Adrenal gland (tissue), 12 donors: ENCODE data around the gene SHKBP1. TPM values are rescaled to one million over a fixed set of nuclear protein-coding genes. Genes with fewer than 3 reads are reported as not detected.

ENCODE experiments used
- DNase-seq, 7 donors: peaks; one replicate each; pipeline ENCODE4 v3.0.0-alpha.2; 2019 to 2020
- H3K27ac ChIP-seq, 5 donors: fragments of 200-600 bp; sonication (generic) in 4 of 5; 1 replicate in 3 of 5; 2 replicates in 2 of 5; pipeline versions ENCODE4 v1.5.1 to v1.8.0; 2016 to 2020; ENCODE audit warnings: mild to moderate bottlenecking in 1 of 5
- H3K27me3 ChIP-seq: fragments of 200-600 bp; 2 replicates; pipeline ENCODE4 v1.8.0; 2021
- H3K36me3 ChIP-seq, 2 donors: fragments of 200-600 bp; replicated peaks in 1 of 2; 1 replicate in 1 of 2; 2 replicates in 1 of 2; pipeline versions ENCODE4 v1.5.1 to v1.8.0; 2018 to 2022
- H3K4me1 ChIP-seq, 2 donors: fragments of 200-600 bp; replicated peaks in 1 of 2; 1 replicate in 1 of 2; 2 replicates in 1 of 2; pipeline versions ENCODE4 v1.5.1 to v1.8.0; 2018 to 2021
- H3K4me3 ChIP-seq, 4 donors: fragments of 200-600 bp; sonication (generic) in 3 of 4; one replicate each; pipeline ENCODE4 v1.5.1; 2016 to 2018
- H3K9me3 ChIP-seq, 3 donors: fragments of 200-600 bp; sonication (generic) in 1 of 3; replicated peaks in 1 of 3; 1 replicate in 2 of 3; 2 replicates in 1 of 3; pipeline versions ENCODE4 v1.5.1 to v1.8.0; 2016 to 2021
- CTCF ChIP-seq, 6 experiments: fragments of 450-650 bp in 4 of 6; fragments of 200-600 bp in 2 of 6; sonication (generic) in 1 of 6; IDR thresholded peaks; 1 replicate in 5 of 6; 2 replicates in 1 of 6; pipeline versions ENCODE4 v1.5.1 to v1.8.0; 2016 to 2021; ENCODE audit warnings: antibody characterized with exemption in 6 of 6, mild to moderate bottlenecking in 2 of 6, moderate library complexity in 1 of 6
- POLR2A ChIP-seq, 2 donors: fragments of 450-650 bp; IDR thresholded peaks; one replicate each; pipeline ENCODE4 v1.6.1; 2017; ENCODE audit warnings: antibody characterized with exemption in 2 of 2, mild to moderate bottlenecking in 2 of 2, moderate library complexity in 1 of 2
- WGBS, 4 donors: extraction: QIAGEN DNeasy Blood & Tissue Kit in 2 of 4; methylation state at CpG; one replicate each; pipeline versions ENCODE4 v1.1.5 to v1.1.7; 2013 to 2017; 5-methylcytosine and 5-hydroxymethylcytosine counted together
- intact Hi-C, 2 donors: fragments of 100-400 bp; cut with DNase I; formaldehyde crosslinking; loops; one replicate each; pipeline versions ENCODE4 v1.14.1 to v1.15.0; 2022 to 2023
- polyA plus RNA-seq, 3 donors: library from polyadenylated mRNA; stranded (reverse); fragments of 200-250 nt in 2 of 3; fragments of 350-450 nt in 1 of 3; fragmentation: Illumina TruSeq in 1 of 3; extraction: RNeasy Lipid Tissue Mini Kit (QIAGEN cat#74804) in 1 of 3; gene quantifications; one replicate each; pipeline ENCODE4 v1.2.3, GENCODE V29; 2013 to 2014
- total RNA-seq, 9 donors: library from RNA; depleted of rRNA in 4 of 9; stranded (reverse); fragments of >200 nt in 4 of 9; fragments of 120-200 nt in 1 of 9; fragmentation: NEBNext Ultra II Directional in 1 of 9; extraction: Animal tissue kit (Norgen Biotek cat#: 25700) in 1 of 9; gene quantifications; one replicate each; pipeline versions ENCODE4 v1.1.0 to v1.2.4, GENCODE V29; 2013 to 2023
- donor health status: healthy with polysubstance abuse.
- donor health status: Bipolar disorder and iron deficiency.
- donor health status: DM: yes; HTN: yes; CAD: no.
- donor health status: DM: no; HTN: no; CAD: no.
- donor health status: DM: no; HTN: no; CAD: no.
- donor health status: DM: yes; HTN: yes; CAD: no.

Gene SHKBP1
- total and polyA plus RNA-seq, 12 donors: 12.5 to 157 (median 51.6) TPM

GRCh38 chr19:40553885-40554857, 22.5 kb upstream of the SHKBP1 start:
- no peaks in the 10 kb centered on the region for H3K4me1 ChIP-seq
- intact Hi-C loops: no loop called here
- 18 to 42% (median 24%) methylated on average over 22 to 69 of the region's 69 CpGs for whole genome bisulfite sequencing, 4 donors
- TF ChIP-seq POLR2A (IDR thresholded peaks at IDR 0.05) (no peak), CTCF (IDR thresholded peaks at IDR 0.05) (no peak)
- H3K4me3 ChIP-seq: no peak overlapping the region
- DNase-seq: no peak
- no peaks in the 10 kb centered on the region for H3K36me3 ChIP-seq
- peaks cover 5% of the 10 kb centered on the region for H3K27me3 ChIP-seq
- no peak overlapping the region for H3K27ac ChIP-seq
- H3K9me3 ChIP-seq: no peaks in the 10 kb centered on the region

GRCh38 chr19:40555978-40556689, 20.5 kb upstream of the SHKBP1 start:
- Histone ChIP-seq H3K4me1 (no peaks in the 10 kb centered on the region), H3K4me3 (no peak overlapping the region), H3K36me3 (no peaks in the 10 kb centered on the region), H3K9me3 (no peaks in the 10 kb centered on the region), H3K27ac (no peak overlapping the region), H3K27me3 (peaks cover 5% of the 10 kb centered on the region)
- no peak for TF ChIP-seq POLR2A (IDR thresholded peaks at IDR 0.05)
- no peak for TF ChIP-seq CTCF (IDR thresholded peaks at IDR 0.05)
- no peak for DNase-seq
- 73 to 84% (median 75%) methylated on average over 3 to 17 of the region's 17 CpGs for WGBS, 4 donors
- intact Hi-C loops: no loop called here

- no peaks in the 10 kb centered on the region for H3K36me3 ChIP-seq
- no peak overlapping the region for H3K4me3 ChIP-seq
- no peak for DNase-seq
- H3K4me1 ChIP-seq: no peaks in the 10 kb centered on the region
- peaks cover 5% of the 10 kb centered on the region for H3K27me3 ChIP-seq
- H3K27ac ChIP-seq: no peak overlapping the region
- no peaks in the 10 kb centered on the region for H3K9me3 ChIP-seq
- no peak for TF ChIP-seq POLR2A (IDR thresholded peaks at IDR 0.05)
- TF ChIP-seq CTCF (IDR thresholded peaks at IDR 0.05): no peak
- WGBS, 4 donors: 79 to 93% (median 88%) methylated on average over 14 to 24 of the region's 24 CpGs
- intact Hi-C loops: no loop called here
These were observed 19.6 kb upstream of the SHKBP1 start for GRCh38 chr19:40556953-40557530.

GRCh38 chr19:40559394-40559793, 17.3 kb upstream of the SHKBP1 start:
- intact Hi-C loops: no loop called here
- WGBS, 4 donors: 86 to 92% (median 90%) methylated on average over 3 of the region's 3 CpGs
- TF ChIP-seq CTCF (IDR thresholded peaks at IDR 0.05): no peak
- TF ChIP-seq POLR2A (IDR thresholded peaks at IDR 0.05): no peak
- Histone ChIP-seq H3K9me3 (no peaks in the 10 kb centered on the region), H3K27ac (no peak overlapping the region), H3K27me3 (no peaks in the 10 kb centered on the region), H3K4me1 (no peaks in the 10 kb centered on the region), H3K36me3 (no peaks in the 10 kb centered on the region), H3K4me3 (no peak overlapping the region)
- no peak for DNase-seq
